ENCODE measurements around the gene TTBK1. TPM values are rescaled to one million over a fixed set of nuclear protein-coding genes. Genes with fewer than 3 reads are reported as not detected.
A peak's percentile ranks its signal among the peaks of the same experiment; 100 is the strongest.

TTBK1 gene
- total RNA-seq, 1 experiment from 2014 or later: not detected

GRCh38 chr6:43205849-43206248 lies 37.4 kb upstream of the TTBK1 start:
- H3K4me3 ChIP-seq (ENCODE audit: low read depth, low read length, poor library complexity, severe bottlenecking): no peak overlapping the region
- CTCF ChIA-PET: no interaction called here
- H3K36me3 ChIP-seq (ENCODE audit: insufficient read depth, low read length, poor library complexity, severe bottlenecking): no peaks in the 10 kb centered on the region
- intact Hi-C loops (cut with micrococcal nuclease; ENCODE audit: unreplicated experiment): no loop called here
- H3K4me1 ChIP-seq (ENCODE audit: insufficient read depth, low read length, poor library complexity, severe bottlenecking): no peaks in the 10 kb centered on the region
- H3K27me3 ChIP-seq (replicated peaks; ENCODE audit: insufficient read depth, low read depth, low read length, poor library complexity): no peaks in the 10 kb centered on the region
- no peak for DNase-seq (ENCODE audit: low spot score)
- no peak overlapping the region for H3K27ac ChIP-seq (ENCODE audit: low read depth, low read length, poor library complexity, severe bottlenecking)
- no peak for TF ChIP-seq EZH2 (IDR thresholded peaks at IDR 0.05; ENCODE audit: borderline replicate concordance, low read depth, low read length, poor library complexity, severe bottlenecking)
- TF ChIP-seq CTCF (conservative IDR thresholded peaks at IDR 0.05; ENCODE audit: low read depth, low read length): no peak
- BruUV-seq (replicated peaks): no TSS peak
- POLR2A ChIA-PET (ENCODE audit: low non-redundant PET): no interaction called here
- no peaks in the 10 kb centered on the region for H3K9me3 ChIP-seq (ENCODE audit: low read depth, low read length, poor library complexity, severe bottlenecking)

GRCh38 chr6:43207286-43207685 lies 36.0 kb upstream of the TTBK1 start:
- Histone ChIP-seq H3K36me3 (ENCODE audit: insufficient read depth, low read length, poor library complexity, severe bottlenecking) (no peaks in the 10 kb centered on the region), H3K9me3 (ENCODE audit: low read depth, low read length, poor library complexity, severe bottlenecking) (no peaks in the 10 kb centered on the region), H3K4me1 (ENCODE audit: insufficient read depth, low read length, poor library complexity, severe bottlenecking) (no peaks in the 10 kb centered on the region), H3K27me3 (replicated peaks; ENCODE audit: insufficient read depth, low read depth, low read length, poor library complexity) (no peaks in the 10 kb centered on the region), H3K4me3 (ENCODE audit: low read depth, low read length, poor library complexity, severe bottlenecking) (no peak overlapping the region), H3K27ac (ENCODE audit: low read depth, low read length, poor library complexity, severe bottlenecking) (no peak overlapping the region)
- ChIA-PET POLR2A (ENCODE audit: low non-redundant PET) (no interaction called here), CTCF (no interaction called here)
- no peak for TF ChIP-seq CTCF (conservative IDR thresholded peaks at IDR 0.05; ENCODE audit: low read depth, low read length)
- TF ChIP-seq EZH2 (IDR thresholded peaks at IDR 0.05; ENCODE audit: borderline replicate concordance, low read depth, low read length, poor library complexity, severe bottlenecking): no peak
- intact Hi-C loops (cut with micrococcal nuclease; ENCODE audit: unreplicated experiment): no loop called here
- no peak for DNase-seq (ENCODE audit: low spot score)
- no TSS peak for BruUV-seq (replicated peaks)

- no TSS peak for BruUV-seq (replicated peaks)
- Histone ChIP-seq H3K4me1 (ENCODE audit: insufficient read depth, low read length, poor library complexity, severe bottlenecking) (no peaks in the 10 kb centered on the region), H3K9me3 (ENCODE audit: low read depth, low read length, poor library complexity, severe bottlenecking) (no peaks in the 10 kb centered on the region), H3K27me3 (replicated peaks; ENCODE audit: insufficient read depth, low read depth, low read length, poor library complexity) (no peaks in the 10 kb centered on the region), H3K27ac (ENCODE audit: low read depth, low read length, poor library complexity, severe bottlenecking) (no peak overlapping the region), H3K36me3 (ENCODE audit: insufficient read depth, low read length, poor library complexity, severe bottlenecking) (peaks cover 5% of the 10 kb centered on the region), H3K4me3 (ENCODE audit: low read depth, low read length, poor library complexity, severe bottlenecking) (no peak overlapping the region)
- DNase-seq (ENCODE audit: low spot score): no peak
- ChIA-PET CTCF (no interaction called here), POLR2A (ENCODE audit: low non-redundant PET) (no interaction called here)
- intact Hi-C loops (cut with micrococcal nuclease; ENCODE audit: unreplicated experiment): no loop called here
- TF ChIP-seq CTCF (conservative IDR thresholded peaks at IDR 0.05; ENCODE audit: low read depth, low read length) (0 out of 2 replicates have a peak, but pooled peaks have one; percentile 15), EZH2 (IDR thresholded peaks at IDR 0.05; ENCODE audit: borderline replicate concordance, low read depth, low read length, poor library complexity, severe bottlenecking) (no peak)
These were observed 31.3 kb upstream of the TTBK1 start for GRCh38 chr6:43211955-43212354.

All from A673 (cell line).